ENCODE data around the gene TMEM220.

DNA sequence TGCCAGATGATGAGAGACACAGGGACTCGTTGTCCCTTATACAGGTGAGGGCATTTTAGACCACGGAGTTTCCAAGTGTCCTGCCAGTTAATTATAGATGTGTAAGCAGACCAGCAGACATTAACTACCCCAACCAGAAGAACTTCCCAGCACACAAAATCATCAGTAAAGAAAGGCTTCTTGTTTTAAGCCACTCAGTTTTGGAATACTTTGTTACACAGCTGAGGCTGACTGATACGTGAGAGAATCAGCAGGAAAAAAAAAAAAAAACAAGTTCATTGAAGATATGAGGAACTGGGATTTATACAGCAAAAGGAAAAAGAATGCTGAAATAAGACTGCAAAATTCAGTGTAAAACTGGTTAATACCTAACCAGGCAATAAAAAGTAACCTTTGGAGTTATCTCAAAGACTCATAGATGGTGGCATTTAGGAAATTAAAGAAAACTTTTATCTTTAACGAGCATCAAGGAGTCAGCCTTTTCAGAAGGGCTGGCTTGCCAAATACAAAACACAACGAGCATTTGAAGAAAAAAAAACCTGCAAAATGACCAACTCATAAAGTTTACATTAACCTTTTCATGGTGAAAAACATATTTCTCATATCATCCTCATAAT lies 46.0 kb upstream of the TMEM220 start:
- TF ChIP-seq EZH2 (IDR thresholded peaks at IDR 0.05; ENCODE audit: low read depth): no peak
- TF ChIP-seq, protein P1, sequence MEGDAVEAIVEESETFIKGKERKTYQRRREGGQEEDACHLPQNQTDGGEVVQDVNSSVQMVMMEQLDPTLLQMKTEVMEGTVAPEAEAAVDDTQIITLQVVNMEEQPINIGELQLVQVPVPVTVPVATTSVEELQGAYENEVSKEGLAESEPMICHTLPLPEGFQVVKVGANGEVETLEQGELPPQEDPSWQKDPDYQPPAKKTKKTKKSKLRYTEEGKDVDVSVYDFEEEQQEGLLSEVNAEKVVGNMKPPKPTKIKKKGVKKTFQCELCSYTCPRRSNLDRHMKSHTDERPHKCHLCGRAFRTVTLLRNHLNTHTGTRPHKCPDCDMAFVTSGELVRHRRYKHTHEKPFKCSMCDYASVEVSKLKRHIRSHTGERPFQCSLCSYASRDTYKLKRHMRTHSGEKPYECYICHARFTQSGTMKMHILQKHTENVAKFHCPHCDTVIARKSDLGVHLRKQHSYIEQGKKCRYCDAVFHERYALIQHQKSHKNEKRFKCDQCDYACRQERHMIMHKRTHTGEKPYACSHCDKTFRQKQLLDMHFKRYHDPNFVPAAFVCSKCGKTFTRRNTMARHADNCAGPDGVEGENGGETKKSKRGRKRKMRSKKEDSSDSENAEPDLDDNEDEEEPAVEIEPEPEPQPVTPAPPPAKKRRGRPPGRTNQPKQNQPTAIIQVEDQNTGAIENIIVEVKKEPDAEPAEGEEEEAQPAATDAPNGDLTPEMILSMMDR (conservative IDR thresholded peaks at IDR 0.05): no peak

All from PC-9 (cell line).